HG03342 (cell line): Measurements from ENCODE around the gene C3AR1.

Experiments used
- ATAC-seq: cut with Tn5 transposase; IDR thresholded peaks from one replicate; pipeline ENCODE4 v1.9.1; 2021; ENCODE audit warnings: mild to moderate bottlenecking, moderate library complexity; ENCODE audit not compliant: unreplicated experiment

Gene C3AR1

GRCh38 chr12:8058506-8058905 lies 7.7 kb downstream of the C3AR1 start:
- ATAC-seq: no peak

- ATAC-seq: no peak
Observed at GRCh38 chr12:8057839-8058238, 8.3 kb downstream of the C3AR1 start.

GRCh38 chr12:8057306-8057705 lies 8.9 kb downstream of the C3AR1 start:
- ATAC-seq: no peak

GRCh38 chr12:8054816-8055215 lies 11.3 kb downstream of the C3AR1 start:
- no peak for ATAC-seq

GRCh38 chr12:8052679-8053078 lies 13.5 kb downstream of the C3AR1 start:
- no peak for ATAC-seq

- ATAC-seq: no peak
Observed at GRCh38 chr12:8050600-8051250, 15.4 kb downstream of the C3AR1 start.

GRCh38 chr12:8048906-8049305 lies 17.3 kb downstream of the C3AR1 start:
- ATAC-seq: no peak

- ATAC-seq: no peak
Observed at GRCh38 chr12:8047842-8048241, 18.3 kb downstream of the C3AR1 start.

GRCh38 chr12:8045952-8046944 lies 19.9 kb downstream of the C3AR1 start:
- no peak for ATAC-seq

- no peak for ATAC-seq
Observed at GRCh38 chr12:8040791-8041190, 25.4 kb downstream of the C3AR1 start.

GRCh38 chr12:8038659-8039114 lies 27.5 kb downstream of the C3AR1 start:
- ATAC-seq: no peak

GRCh38 chr12:8037947-8038346 lies 28.2 kb downstream of the C3AR1 start:
- no peak for ATAC-seq

GRCh38 chr12:8037046-8037663 lies 29.0 kb downstream of the C3AR1 start:
- no peak for ATAC-seq

- ATAC-seq: no peak
Observed at GRCh38 chr12:8036346-8036745, 29.8 kb downstream of the C3AR1 start.

GRCh38 chr12:8035440-8036010 lies 30.6 kb downstream of the C3AR1 start:
- no peak for ATAC-seq

- no peak for ATAC-seq
Observed at GRCh38 chr12:8034802-8035201, 31.4 kb downstream of the C3AR1 start.

- peak; percentile 15 for ATAC-seq
Observed at GRCh38 chr12:8033153-8034044, 32.8 kb downstream of the C3AR1 start.

- peak; percentile 62 for ATAC-seq
Observed at GRCh38 chr12:8032242-8033152, 33.7 kb downstream of the C3AR1 start, which contains the start of gene FOXJ2. TSS of gene FOXJ2 (plus strand) at chr12:8032716. CDS start at chr12:8039833, 7,117 bp downstream.

- no peak for ATAC-seq
Observed at GRCh38 chr12:8031872-8032241, 34.3 kb downstream of the C3AR1 start.
